ENCODE measurements around the gene SLC18B1.
"Not testable (repeated sequence)": the region's sequence is repeated elsewhere in the genome, so short reads cannot be mapped to it uniquely, and the experiment has no call there.

SLC18B1 gene

GRCh38 chr6:132798869-132799538, 567 bp upstream of the SLC18B1 start:
- peak; percentile 66 for FAIRE-seq

- no peak for FAIRE-seq
Measured at GRCh38 chr6:132795461-132795860, 3.0 kb downstream of the SLC18B1 start.

- no peak for FAIRE-seq
Measured at GRCh38 chr6:132792510-132792909, 5.9 kb downstream of the SLC18B1 start.

- no peak for FAIRE-seq
Measured at GRCh38 chr6:132790450-132790849, 8.0 kb downstream of the SLC18B1 start.

- FAIRE-seq = no peak
Measured at GRCh38 chr6:132789396-132789776, 9.1 kb downstream of the SLC18B1 start.

GRCh38 chr6:132788658-132789395, 9.6 kb downstream of the SLC18B1 start:
- FAIRE-seq = no peak

- no peak for FAIRE-seq
Measured at GRCh38 chr6:132785936-132786335, 12.5 kb downstream of the SLC18B1 start.

- FAIRE-seq = peak; percentile 92
Measured at GRCh38 chr6:132780770-132781371, 17.6 kb downstream of the SLC18B1 start.

GRCh38 chr6:132777881-132778280, 20.6 kb downstream of the SLC18B1 start:
- not testable (repeated sequence) for FAIRE-seq

- FAIRE-seq = no peak
Measured at GRCh38 chr6:132768051-132768517, 30.4 kb downstream of the SLC18B1 start.

- FAIRE-seq = no peak
Measured at GRCh38 chr6:132765560-132765959, 32.9 kb downstream of the SLC18B1 start.

- no peak for FAIRE-seq
Measured at GRCh38 chr6:132764370-132764769, 34.1 kb downstream of the SLC18B1 start.

- FAIRE-seq = no peak
Measured at GRCh38 chr6:132763269-132763668, 35.2 kb downstream of the SLC18B1 start.

GRCh38 chr6:132760256-132760655, 38.2 kb downstream of the SLC18B1 start:
- no peak for FAIRE-seq

GRCh38 chr6:132758689-132759088, 39.7 kb downstream of the SLC18B1 start:
- no peak for FAIRE-seq

- FAIRE-seq = no peak
Measured at GRCh38 chr6:132752255-132752654, 46.2 kb downstream of the SLC18B1 start.

- no peak for FAIRE-seq
Measured at GRCh38 chr6:132751828-132752227, 46.6 kb downstream of the SLC18B1 start.

- no peak for FAIRE-seq
Measured at GRCh38 chr6:132751306-132751705, 47.1 kb downstream of the SLC18B1 start.

GRCh38 chr6:132750455-132751248, 47.8 kb downstream of the SLC18B1 start:
- no peak for FAIRE-seq

GRCh38 chr6:132749111-132749510, 49.3 kb downstream of the SLC18B1 start:
- no peak for FAIRE-seq

GRCh38 chr6:132748446-132748845, 50.0 kb downstream of the SLC18B1 start:
- no peak for FAIRE-seq

- no peak for FAIRE-seq
Measured at GRCh38 chr6:132746048-132746447, 52.4 kb downstream of the SLC18B1 start.

GRCh38 chr6:132742495-132742894, 55.9 kb downstream of the SLC18B1 start:
- no peak for FAIRE-seq
